Fibroblast of lung (primary cell): ENCODE results near the gene EDN2. TPM values are rescaled to one million over a fixed set of nuclear protein-coding genes. Genes with fewer than 3 reads are reported as not detected.

ENCODE experiments used
- DNase-seq, 2 donors: peaks; one replicate each; pipeline versions ENCODE4 v3.0.0 to v3.0.0-alpha.2; 2010; ENCODE audit warnings: low read depth in 2 of 2
- H2AFZ ChIP-seq: 2 replicates; pipeline ENCODE4 v1.5.1; 2012; ENCODE audit warnings: low read length, control low read depth, inconsistent platforms
- H3K27ac ChIP-seq: 2 replicates; pipeline ENCODE4 v1.5.1; 2011; ENCODE audit warnings: low read length, control low read depth; ENCODE audit not compliant: insufficient read depth
- H3K27me3 ChIP-seq: 2 replicates; pipeline ENCODE4 v1.5.1; 2011; ENCODE audit warnings: mild to moderate bottlenecking, low read length; ENCODE audit not compliant: control insufficient read depth, insufficient read depth
- H3K36me3 ChIP-seq: 2 replicates; pipeline ENCODE4 v1.5.1; 2011; ENCODE audit warnings: low read length; ENCODE audit not compliant: control insufficient read depth, insufficient read depth
- H3K4me1 ChIP-seq: 2 replicates; pipeline ENCODE4 v1.5.1; 2011; ENCODE audit warnings: low read length; ENCODE audit not compliant: control insufficient read depth, insufficient read depth; ENCODE audit errors: extremely low read depth
- H3K4me2 ChIP-seq: 2 replicates; pipeline ENCODE4 v1.5.1; 2011; ENCODE audit warnings: low read length, control low read depth; ENCODE audit not compliant: insufficient read depth; ENCODE audit errors: extremely low read depth
- H3K4me3 ChIP-seq, 4 experiments: fragments of 200-600 bp in 1 of 4; sonication (generic) in 1 of 4; replicated peaks in 1 of 4; 2 replicates each; pipeline ENCODE4 v1.5.1; 2011 to 2016; ENCODE audit warnings: low read length in 4 of 4, low read depth in 3 of 4, mild to moderate bottlenecking in 3 of 4, control low read depth in 2 of 4, inconsistent platforms in 1 of 4, mixed read lengths in 1 of 4; ENCODE audit not compliant: insufficient read depth in 1 of 4; ENCODE audit errors: control extremely low read depth in 1 of 4
- H3K79me2 ChIP-seq: 2 replicates; pipeline ENCODE4 v1.5.1; 2012; ENCODE audit warnings: mild to moderate bottlenecking, low read length, inconsistent platforms; ENCODE audit not compliant: control insufficient read depth, insufficient read depth
- H3K9ac ChIP-seq: 2 replicates; pipeline ENCODE4 v1.5.1; 2011; ENCODE audit warnings: mild to moderate bottlenecking, low read length, control low read depth; ENCODE audit not compliant: insufficient read depth
- H3K9me3 ChIP-seq: 2 replicates; pipeline ENCODE4 v1.5.1; 2012; ENCODE audit warnings: low read depth, low read length; ENCODE audit not compliant: control insufficient read depth, insufficient read depth
- H4K20me1 ChIP-seq: 2 replicates; pipeline ENCODE4 v1.5.1; 2011; ENCODE audit warnings: low read length; ENCODE audit not compliant: control insufficient read depth, insufficient read depth; ENCODE audit errors: extremely low read depth
- CTCF ChIP-seq, 2 donors: IDR thresholded peaks in 1 of 2; conservative IDR thresholded peaks in 1 of 2; 1 replicate in 1 of 2; 2 replicates in 1 of 2; pipeline ENCODE4 v1.5.1; 2011 to 2012; ENCODE audit warnings: low read length in 2 of 2, control low read depth in 1 of 2, inconsistent platforms in 1 of 2, low read depth in 1 of 2, mild to moderate bottlenecking in 1 of 2
- EZH2 ChIP-seq: IDR thresholded peaks from 2 replicates; pipeline ENCODE4 v1.5.1; 2012; ENCODE audit warnings: low read length, control low read depth, mild to moderate bottlenecking; ENCODE audit errors: missing control alignments
- polyA plus RNA-seq, 2 donors: library from polyadenylated mRNA; depleted of rRNA in 1 of 2; stranded (reverse) in 1 of 2; unstranded in 1 of 2; fragments of >200 nt; gene quantifications; 2 replicates each; pipeline ENCODE4 v1.2.1, GENCODE V29; 2011 to 2012; ENCODE audit warnings: missing spikeins in 1 of 2
- total RNA-seq: library from RNA; depleted of rRNA; stranded (reverse); fragments of >200 nt; gene quantifications from 2 replicates; pipeline ENCODE4 v1.2.1, GENCODE V29; 2014

The EDN2 gene
- total and polyA plus RNA-seq, 2 donors (not counting 1 experiment from before 2014, with no cell fraction given) = not detected

GRCh38 chr1:41450747-41451285, 33.7 kb downstream of the EDN2 start:
- no peaks in the 10 kb centered on the region for H3K9me3 ChIP-seq
- no peak for TF ChIP-seq EZH2
- H2AFZ ChIP-seq = no peak overlapping the region
- no peaks in the 10 kb centered on the region for H3K4me1 ChIP-seq
- H4K20me1 ChIP-seq = no peaks in the 10 kb centered on the region
- no peak for DNase-seq
- H3K9ac ChIP-seq = no peak overlapping the region
- no peak overlapping the region for H3K4me2 ChIP-seq
- H3K4me3 ChIP-seq = no peak overlapping the region
- no peak overlapping the region for H3K27ac ChIP-seq
- no peaks in the 10 kb centered on the region for H3K79me2 ChIP-seq
- no peaks in the 10 kb centered on the region for H3K27me3 ChIP-seq
- H3K36me3 ChIP-seq = no peaks in the 10 kb centered on the region

DNA sequence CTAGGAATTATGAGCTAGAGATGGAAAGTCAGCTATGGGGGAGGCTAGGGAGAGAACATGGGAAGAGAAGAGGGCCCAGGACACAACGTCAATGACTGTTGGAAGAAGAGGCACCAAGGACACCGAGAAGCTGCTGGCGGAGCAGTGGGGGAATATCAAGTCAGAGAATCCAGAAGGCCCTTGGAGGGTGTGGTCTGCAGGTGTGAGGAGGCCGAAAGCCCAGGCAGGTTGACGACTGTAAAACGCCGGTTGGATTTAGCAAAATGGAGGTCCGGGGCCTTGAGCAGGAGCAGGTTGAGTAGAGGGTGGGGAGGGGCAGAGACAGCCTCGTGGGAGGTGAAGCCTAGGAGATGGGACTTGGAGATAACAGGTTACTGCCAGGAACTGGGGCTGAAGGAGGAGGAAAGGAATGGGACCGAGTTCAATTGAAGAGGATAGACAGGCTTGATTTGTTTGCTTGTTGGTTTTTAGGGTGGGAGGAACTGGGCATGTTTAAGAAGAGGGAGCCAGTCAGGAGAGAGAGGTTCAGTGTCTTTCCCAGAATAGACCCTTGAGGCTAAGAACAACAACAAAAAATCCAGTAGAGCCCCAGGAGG, 35.1 kb downstream of the EDN2 start:
- Histone ChIP-seq H3K79me2 (no peaks in the 10 kb centered on the region), H3K4me1 (no peaks in the 10 kb centered on the region), H3K27ac (no peak overlapping the region), H4K20me1 (no peaks in the 10 kb centered on the region), H3K9me3 (no peaks in the 10 kb centered on the region), H3K4me3 (no peak overlapping the region), H2AFZ (no peak overlapping the region), H3K36me3 (no peaks in the 10 kb centered on the region), H3K4me2 (no peak overlapping the region), H3K27me3 (no peaks in the 10 kb centered on the region), H3K9ac (no peak overlapping the region)
- no peak for TF ChIP-seq CTCF (conservative IDR thresholded peaks at IDR 0.05 in 1 of 2, IDR thresholded peaks at IDR 0.05 in 1 of 2; ENCODE audit: low read depth in 1 of 2, low read length in 2 of 2)
- no peak for TF ChIP-seq EZH2
- DNase-seq = no peak

DNA sequence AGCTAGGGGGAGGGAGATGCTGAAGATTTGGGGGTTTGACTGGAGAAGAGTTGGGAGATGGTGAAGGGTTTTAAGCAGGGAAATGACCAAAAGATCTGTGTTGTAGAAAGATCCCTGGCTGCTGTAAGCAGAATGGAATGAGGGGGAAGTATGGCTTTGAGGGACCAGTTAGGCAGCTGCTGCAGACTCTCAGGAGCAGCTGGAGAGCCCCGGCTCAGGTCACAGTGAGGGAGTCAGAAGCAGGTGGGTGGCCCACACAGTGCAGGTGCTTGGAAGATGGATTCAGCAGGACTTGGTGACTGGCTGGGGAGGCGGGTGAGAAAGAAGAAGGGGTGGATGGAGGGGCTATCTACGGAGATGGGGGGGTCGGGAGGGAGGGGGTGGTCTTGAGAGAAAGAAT, 35.7 kb downstream of the EDN2 start:
- H3K36me3 ChIP-seq = no peaks in the 10 kb centered on the region
- TF ChIP-seq CTCF (conservative IDR thresholded peaks at IDR 0.05 in 1 of 2, IDR thresholded peaks at IDR 0.05 in 1 of 2; ENCODE audit: low read depth in 1 of 2, low read length in 2 of 2) (no peak), EZH2 (no peak)
- DNase-seq = no peak
- no peaks in the 10 kb centered on the region for H3K9me3 ChIP-seq
- H3K9ac ChIP-seq = no peak overlapping the region
- H3K4me1 ChIP-seq = no peaks in the 10 kb centered on the region
- H3K27me3 ChIP-seq = no peaks in the 10 kb centered on the region
- H2AFZ ChIP-seq = no peak overlapping the region
- H4K20me1 ChIP-seq = no peaks in the 10 kb centered on the region
- H3K27ac ChIP-seq = no peak overlapping the region
- no peaks in the 10 kb centered on the region for H3K79me2 ChIP-seq
- H3K4me3 ChIP-seq = no peak overlapping the region
- no peak overlapping the region for H3K4me2 ChIP-seq
